ENCODE data around the gene TRPV2. TPM values are rescaled to one million over a fixed set of nuclear protein-coding genes. Genes with fewer than 3 reads are reported as not detected.
A peak's percentile ranks its signal among the peaks of the same experiment; 100 is the strongest.
"Not testable (repeated sequence)": the region's sequence is repeated elsewhere in the genome, so short reads cannot be mapped to it uniquely, and the experiment has no call there.

TRPV2 gene
- total RNA-seq, 1 experiment from 2014 or later, result 5.5 TPM

GRCh38 chr17:16392491-16392890 lies 22.9 kb upstream of the TRPV2 start:
- not testable (repeated sequence) for DNase-seq; H3K27me3 ChIP-seq (ENCODE audit: control insufficient read depth, insufficient read depth, low read length); H3K4me3 ChIP-seq (ENCODE audit: insufficient read depth, low read depth, low read length); H3K36me3 ChIP-seq (replicated peaks; ENCODE audit: control insufficient read depth, insufficient read depth, low read length)

- not testable (repeated sequence) for H3K27me3 ChIP-seq (ENCODE audit: control insufficient read depth, insufficient read depth, low read length); H3K4me3 ChIP-seq (ENCODE audit: insufficient read depth, low read depth, low read length); DNase-seq; H3K36me3 ChIP-seq (replicated peaks; ENCODE audit: control insufficient read depth, insufficient read depth, low read length)
Measured at GRCh38 chr17:16395887-16396286, 19.5 kb upstream of the TRPV2 start.

GRCh38 chr17:16396693-16397092 lies 18.7 kb upstream of the TRPV2 start:
- H3K4me3 ChIP-seq (ENCODE audit: insufficient read depth, low read depth, low read length); DNase-seq; H3K27me3 ChIP-seq (ENCODE audit: control insufficient read depth, insufficient read depth, low read length); H3K36me3 ChIP-seq (replicated peaks; ENCODE audit: control insufficient read depth, insufficient read depth, low read length): not testable (repeated sequence)

DNA sequence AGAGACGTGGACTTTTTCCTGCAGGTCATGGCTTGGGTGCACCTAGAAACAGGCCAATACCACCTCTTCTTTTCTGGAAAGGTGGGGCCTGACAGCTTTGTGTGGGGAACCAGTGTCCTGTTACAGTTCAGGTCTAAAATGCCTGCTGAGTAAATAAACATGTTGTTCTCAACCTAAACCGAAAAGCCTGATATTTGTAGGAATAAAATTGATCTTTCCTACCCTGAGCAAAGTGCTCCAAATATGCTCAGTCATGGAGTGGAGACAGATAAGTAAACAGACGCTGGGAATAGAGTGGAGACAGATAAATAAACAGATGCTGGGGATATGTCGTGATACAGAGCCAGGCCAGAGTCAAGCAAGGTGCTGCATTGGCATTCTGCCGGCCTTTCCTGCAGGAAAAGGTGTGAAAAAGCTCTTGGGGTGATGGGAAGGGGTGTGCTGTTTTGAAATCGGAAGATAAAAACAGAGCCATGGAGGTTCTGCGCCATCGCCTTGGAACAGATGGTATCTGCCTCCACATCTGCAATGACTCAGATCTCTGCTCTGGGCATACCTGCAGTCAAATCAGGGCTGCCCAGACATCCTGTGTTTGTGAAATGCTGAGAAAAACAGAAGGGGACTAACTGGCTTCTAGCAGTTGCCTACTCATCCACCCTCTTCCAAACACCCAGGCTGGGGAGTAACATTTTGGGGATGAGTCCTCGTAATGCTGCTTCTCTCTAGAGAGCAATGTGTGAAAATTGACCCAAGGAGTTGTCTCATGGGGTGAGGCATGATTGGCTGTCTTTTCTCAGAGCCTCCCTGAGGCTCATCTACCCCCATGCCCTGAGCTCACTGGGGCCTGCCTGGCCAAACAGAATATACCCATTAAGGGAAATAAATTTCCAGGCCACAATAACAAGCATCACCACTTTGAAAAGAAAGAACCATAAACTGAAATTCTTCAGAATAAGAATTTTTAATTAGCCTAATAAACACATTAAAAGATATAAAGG lies 16.8 kb upstream of the TRPV2 start:
- no peak overlapping the region for H3K4me3 ChIP-seq (ENCODE audit: insufficient read depth, low read depth, low read length)
- no peaks in the 10 kb centered on the region for H3K36me3 ChIP-seq (replicated peaks; ENCODE audit: control insufficient read depth, insufficient read depth, low read length)
- no peak for DNase-seq

GRCh38 chr17:16403847-16404246 lies 11.5 kb upstream of the TRPV2 start:
- DNase-seq; H3K36me3 ChIP-seq (replicated peaks; ENCODE audit: control insufficient read depth, insufficient read depth, low read length): not testable (repeated sequence)

More for the DNA sequence above, 16.8 kb upstream of the TRPV2 start:
- no peaks in the 10 kb centered on the region for H3K27me3 ChIP-seq (ENCODE audit: control insufficient read depth, insufficient read depth, low read length)

GRCh38 chr17:16406742-16407674 lies 8.4 kb upstream of the TRPV2 start:
- Histone ChIP-seq H3K4me3 (ENCODE audit: insufficient read depth, low read depth, low read length) (peak overlapping the region; percentile 52), H3K36me3 (replicated peaks; ENCODE audit: control insufficient read depth, insufficient read depth, low read length) (no peaks in the 10 kb centered on the region), H3K27me3 (ENCODE audit: control insufficient read depth, insufficient read depth, low read length) (no peaks in the 10 kb centered on the region)
- DNase-seq, result peak; percentile 96

More at GRCh38 chr17:16403847-16404246, 11.5 kb upstream of the TRPV2 start:
- not testable (repeated sequence) for H3K4me3 ChIP-seq (ENCODE audit: insufficient read depth, low read depth, low read length); H3K27me3 ChIP-seq (ENCODE audit: control insufficient read depth, insufficient read depth, low read length)

DNA sequence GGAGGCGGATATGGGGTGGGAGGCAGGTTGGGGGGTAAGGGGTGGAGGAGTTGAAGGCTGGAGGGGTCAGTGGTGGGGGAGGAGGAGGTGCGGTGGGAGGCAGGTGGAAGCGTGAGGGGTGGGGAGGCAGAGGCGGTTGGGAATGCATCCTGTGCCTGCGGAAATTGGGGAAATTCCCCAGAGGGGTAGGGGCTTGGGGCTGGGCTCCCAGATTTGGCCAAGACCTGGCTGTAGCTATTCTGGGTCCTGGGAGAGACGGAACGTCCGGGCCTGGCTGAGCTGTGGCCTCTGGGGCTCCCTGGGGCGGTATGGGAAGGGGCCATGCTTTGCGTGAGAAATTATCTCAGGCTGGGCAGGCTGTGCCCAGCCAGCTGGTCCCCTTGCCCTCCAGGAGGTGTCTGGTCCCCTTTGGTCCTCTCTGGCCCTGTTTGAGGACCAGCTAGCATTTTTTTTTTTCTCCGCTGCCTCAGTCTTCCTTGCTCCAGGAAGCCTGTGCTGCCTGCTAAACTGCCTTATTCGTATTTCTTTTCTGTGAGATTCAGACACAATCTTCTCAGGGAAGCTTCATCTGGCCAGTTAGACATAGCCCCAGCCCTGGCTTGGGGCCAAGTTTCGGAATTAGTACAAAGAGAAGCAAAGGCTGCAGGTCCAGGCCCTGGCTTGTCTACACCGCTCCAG lies 7.3 kb upstream of the TRPV2 start:
- H3K4me3 ChIP-seq (ENCODE audit: insufficient read depth, low read depth, low read length), result peak overlapping the region; percentile 15
- DNase-seq, result peak; percentile 89
- H3K36me3 ChIP-seq (replicated peaks; ENCODE audit: control insufficient read depth, insufficient read depth, low read length), result no peaks in the 10 kb centered on the region
- H3K27me3 ChIP-seq (ENCODE audit: control insufficient read depth, insufficient read depth, low read length), result no peaks in the 10 kb centered on the region

DNA sequence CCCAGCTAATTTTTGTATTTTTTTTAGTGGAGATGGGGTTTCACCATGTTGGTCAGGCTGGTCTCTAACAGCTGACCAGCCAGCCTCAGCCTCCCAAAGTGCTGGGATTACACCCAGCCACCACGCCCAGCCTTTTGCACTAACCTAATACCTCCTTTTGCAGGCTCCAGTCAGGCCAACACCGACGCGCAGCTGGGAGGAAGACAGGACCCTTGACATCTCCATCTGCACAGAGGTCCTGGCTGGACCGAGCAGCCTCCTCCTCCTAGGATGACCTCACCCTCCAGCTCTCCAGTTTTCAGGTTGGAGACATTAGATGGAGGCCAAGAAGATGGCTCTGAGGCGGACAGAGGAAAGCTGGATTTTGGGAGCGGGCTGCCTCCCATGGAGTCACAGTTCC lies 2.0 kb downstream of the TRPV2 start:
- DNase-seq, result peak; percentile 20
- Histone ChIP-seq H3K27me3 (ENCODE audit: control insufficient read depth, insufficient read depth, low read length) (no peaks in the 10 kb centered on the region), H3K4me3 (ENCODE audit: insufficient read depth, low read depth, low read length) (no peak overlapping the region), H3K36me3 (replicated peaks; ENCODE audit: control insufficient read depth, insufficient read depth, low read length) (no peaks in the 10 kb centered on the region)

- DNase-seq, result peak; percentile 68
- Histone ChIP-seq H3K4me3 (ENCODE audit: insufficient read depth, low read depth, low read length) (no peak overlapping the region), H3K36me3 (replicated peaks; ENCODE audit: control insufficient read depth, insufficient read depth, low read length) (no peaks in the 10 kb centered on the region)
Measured at GRCh38 chr17:16417896-16418684, 2.7 kb downstream of the TRPV2 start.

DNA sequence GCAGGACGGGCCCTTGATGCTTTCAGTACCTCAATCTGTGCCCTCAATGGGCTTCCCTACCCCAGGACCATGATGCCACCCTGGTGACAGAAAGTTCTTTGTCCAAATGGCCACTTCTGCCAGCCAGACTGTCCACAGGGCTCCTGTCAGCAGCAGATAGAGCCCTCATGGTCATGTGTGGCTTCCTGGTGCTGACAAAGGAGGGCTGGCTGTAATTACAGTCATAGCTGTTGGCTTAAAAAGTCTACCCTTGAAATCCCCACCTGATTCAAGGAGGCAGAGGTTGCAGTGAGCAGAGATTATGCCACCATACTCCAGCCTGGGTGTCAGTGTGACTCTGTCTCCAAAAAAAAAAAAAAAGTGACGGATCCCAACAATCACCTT lies 3.3 kb downstream of the TRPV2 start:
- H3K27me3 ChIP-seq (ENCODE audit: control insufficient read depth, insufficient read depth, low read length), result no peaks in the 10 kb centered on the region
- no peaks in the 10 kb centered on the region for H3K36me3 ChIP-seq (replicated peaks; ENCODE audit: control insufficient read depth, insufficient read depth, low read length)
- no peak overlapping the region for H3K4me3 ChIP-seq (ENCODE audit: insufficient read depth, low read depth, low read length)
- DNase-seq, result no peak

More at GRCh38 chr17:16417896-16418684, 2.7 kb downstream of the TRPV2 start:
- no peaks in the 10 kb centered on the region for H3K27me3 ChIP-seq (ENCODE audit: control insufficient read depth, insufficient read depth, low read length)

GRCh38 chr17:16419074-16419928 lies 3.9 kb downstream of the TRPV2 start:
- no peak overlapping the region for H3K4me3 ChIP-seq (ENCODE audit: insufficient read depth, low read depth, low read length)
- H3K27me3 ChIP-seq (ENCODE audit: control insufficient read depth, insufficient read depth, low read length), result no peaks in the 10 kb centered on the region
- H3K36me3 ChIP-seq (replicated peaks; ENCODE audit: control insufficient read depth, insufficient read depth, low read length), result no peaks in the 10 kb centered on the region
- peak; percentile 29 for DNase-seq

GRCh38 chr17:16419929-16420271 lies 4.5 kb downstream of the TRPV2 start:
- no peaks in the 10 kb centered on the region for H3K27me3 ChIP-seq (ENCODE audit: control insufficient read depth, insufficient read depth, low read length)
- H3K4me3 ChIP-seq (ENCODE audit: insufficient read depth, low read depth, low read length), result no peak overlapping the region
- no peak for DNase-seq
- no peaks in the 10 kb centered on the region for H3K36me3 ChIP-seq (replicated peaks; ENCODE audit: control insufficient read depth, insufficient read depth, low read length)

GRCh38 chr17:16422416-16422815 lies 7.0 kb downstream of the TRPV2 start:
- DNase-seq, result peak; percentile 42
- no peaks in the 10 kb centered on the region for H3K27me3 ChIP-seq (ENCODE audit: control insufficient read depth, insufficient read depth, low read length)
- H3K4me3 ChIP-seq (ENCODE audit: insufficient read depth, low read depth, low read length), result no peak overlapping the region
- no peaks in the 10 kb centered on the region for H3K36me3 ChIP-seq (replicated peaks; ENCODE audit: control insufficient read depth, insufficient read depth, low read length)
